AG04449 (cell line): ENCODE data around the gene GDF15.
"Not testable (repeated sequence)": the region's sequence is repeated elsewhere in the genome, so short reads cannot be mapped to it uniquely, and the experiment has no call there.

Experiments used
- CTCF ChIA-PET: fragments of 350-600 bp; formaldehyde crosslinking; extraction: SDS; loops from one replicate; lab custom pipeline; 2021; ENCODE audit warnings: antibody characterized with exemption; lab: Yijun Ruan, JAX
- POLR2A ChIA-PET: fragments of 400-600, 350-600 bp; formaldehyde crosslinking; extraction: SDS; loops from one replicate; lab custom pipeline; 2020; ENCODE audit warnings: antibody characterized with exemption, inconsistent platforms; lab: Yijun Ruan, JAX
- DNase-seq: peaks from one replicate; pipeline ENCODE4 v3.0.0-alpha.2; 2010; ENCODE audit warnings: low read depth, low spot score
- H3K4me3 ChIP-seq: 2 replicates; pipeline ENCODE4 v1.5.1; 2011; ENCODE audit warnings: low read depth, mild to moderate bottlenecking, control low read depth, low read length
- CTCF ChIP-seq: IDR thresholded peaks from one replicate; pipeline ENCODE4 v1.5.1; 2011; ENCODE audit warnings: mild to moderate bottlenecking, moderate library complexity, low read length, control low read depth, inconsistent platforms; ENCODE audit not compliant: insufficient read depth; ENCODE audit errors: missing control alignments

GDF15 gene

GRCh38 chr19:18357041-18357440 lies 28.9 kb upstream of the GDF15 start:
- TF ChIP-seq CTCF: no peak
- no peak for DNase-seq
- no peak overlapping the region for H3K4me3 ChIP-seq
- ChIA-PET POLR2A (no interaction called here), CTCF (interaction anchor here (0.6 to 2.5 kb wide), 6 partner anchors 12 to 78 kb away, joined by 3 to 10 read pairs (median 3); no protein-coding TSS in a partner anchor)

GRCh38 chr19:18361646-18362045 lies 24.3 kb upstream of the GDF15 start:
- CTCF ChIA-PET: interaction anchor here (2.4 to 4.9 kb wide), 3 partner anchors 12 to 49 kb away, joined by 17 to 34 read pairs (median 27); no protein-coding TSS in a partner anchor
- POLR2A ChIA-PET: interaction anchor here (0.7 kb wide), 1 partner anchor 30 kb away, joined by 3 read pairs; no protein-coding TSS in a partner anchor
- TF ChIP-seq CTCF: no peak
- DNase-seq: no peak
- H3K4me3 ChIP-seq: no peak overlapping the region

GRCh38 chr19:18362934-18363542 lies 22.9 kb upstream of the GDF15 start:
- no peak for DNase-seq
- no peak for TF ChIP-seq CTCF
- ChIA-PET POLR2A (no interaction called here), CTCF (interaction anchor here (1.2 to 4.9 kb wide), 4 partner anchors 23 to 48 kb away, joined by 3 to 27 read pairs (median 8); partner anchors contain the start of gene GDF15)
- no peak overlapping the region for H3K4me3 ChIP-seq

GRCh38 chr19:18363787-18364186 lies 22.2 kb upstream of the GDF15 start:
- ChIA-PET CTCF (interaction anchor here (0.9 to 2.1 kb wide), 5 partner anchors 14 to 47 kb away, joined by 3 to 12 read pairs (median 5); partner anchors contain the start of gene GDF15), POLR2A (interaction anchor here (1.4 kb wide), 1 partner anchor 22 kb away, joined by 8 read pairs; the partner anchor contains the start of gene GDF15)
- H3K4me3 ChIP-seq: no peak overlapping the region
- DNase-seq: no peak
- TF ChIP-seq CTCF: no peak

GRCh38 chr19:18364277-18364825 lies 21.6 kb upstream of the GDF15 start:
- CTCF ChIA-PET: interaction anchor here (0.9 to 2.7 kb wide), 7 partner anchors 14 to 51 kb away, joined by 3 to 21 read pairs (median 5); no protein-coding TSS in a partner anchor
- not testable (repeated sequence) for H3K4me3 ChIP-seq, DNase-seq
- POLR2A ChIA-PET: interaction anchor here (0.7 to 1.4 kb wide), 2 partner anchors 10 to 21 kb away, joined by 4 to 8 read pairs; partner anchors contain the start of gene GDF15

- POLR2A ChIA-PET: interaction anchor here (0.7 to 1.4 kb wide), 3 partner anchors 9 to 21 kb away, joined by 4 to 8 read pairs (median 6); partner anchors contain the start of gene GDF15
- CTCF ChIA-PET: interaction anchor here (0.9 to 2.7 kb wide), 5 partner anchors 15 to 50 kb away, joined by 3 to 21 read pairs (median 3); no protein-coding TSS in a partner anchor
- no peak overlapping the region for H3K4me3 ChIP-seq
- peak; percentile 99 for DNase-seq
- no peak for TF ChIP-seq CTCF
Observed at GRCh38 chr19:18364826-18365528, 21.0 kb upstream of the GDF15 start.
